ENCODE data around the gene MSH3.
A peak's percentile ranks its signal among the peaks of the same experiment; 100 is the strongest.

The MSH3 gene

GRCh38 chr5:80757290-80757689, 102.8 kb downstream of the MSH3 start:
- Mint-ChIP-seq H3K4me3 (peak overlapping the region; percentile 17), H3K36me3 (ENCODE audit: low read depth) (peaks cover 50% of the 10 kb centered on the region), H3K9me3 (peaks cover 4% of the 10 kb centered on the region), H3K27ac (peak overlapping the region; percentile 83), H3K4me1 (ENCODE audit: low read depth) (peaks cover 81% of the 10 kb centered on the region), H3K27me3 (ENCODE audit: low read depth) (no peaks in the 10 kb centered on the region)
- peak; percentile 35 for DNase-seq (ENCODE audit: low spot score)

DNA sequence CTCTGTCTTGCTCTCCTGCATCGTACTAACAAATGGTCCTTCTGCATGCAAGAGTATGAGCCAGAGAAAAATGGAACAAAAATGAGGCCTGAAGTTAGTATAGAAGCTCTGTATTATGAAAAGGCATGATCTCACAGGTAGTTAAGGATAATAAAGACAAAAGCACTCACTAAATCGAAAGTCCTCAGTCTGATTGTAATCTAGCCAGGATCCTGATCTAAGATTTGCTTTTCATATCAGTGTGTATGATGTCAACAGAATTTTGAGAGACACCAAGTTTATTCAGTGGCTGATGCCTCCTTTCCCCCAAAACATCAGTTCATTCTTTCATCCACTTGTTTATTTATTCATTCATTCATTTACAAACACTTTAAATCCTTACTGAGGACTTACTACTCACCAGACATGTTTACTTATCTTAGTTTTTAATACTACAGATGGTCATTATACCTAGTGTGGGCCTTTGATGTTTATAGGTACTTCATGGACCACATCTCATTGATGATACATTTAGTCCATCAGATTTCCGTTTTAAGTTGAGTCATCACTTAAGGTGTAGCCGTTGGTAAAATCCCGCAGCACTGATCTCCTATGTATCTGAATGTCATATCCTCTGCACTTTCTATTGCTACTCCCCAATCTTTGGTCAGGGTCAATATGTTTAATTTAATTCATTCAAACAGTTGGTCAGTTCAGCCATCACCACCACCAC, 105.6 kb downstream of the MSH3 start:
- peak overlapping the region; percentile 28 for H3K4me3 Mint-ChIP-seq
- peak; percentile 33 for DNase-seq (ENCODE audit: low spot score)
- H3K27ac Mint-ChIP-seq = peak overlapping the region; percentile 75
- H3K4me1 Mint-ChIP-seq (ENCODE audit: low read depth) = peaks cover 63% of the 10 kb centered on the region
- H3K9me3 Mint-ChIP-seq = peaks cover 4% of the 10 kb centered on the region
- peaks cover 47% of the 10 kb centered on the region for H3K36me3 Mint-ChIP-seq (ENCODE audit: low read depth)
- H3K27me3 Mint-ChIP-seq (ENCODE audit: low read depth) = no peaks in the 10 kb centered on the region

- Mint-ChIP-seq H3K9me3 (peaks cover 4% of the 10 kb centered on the region), H3K4me3 (peak overlapping the region; percentile 28), H3K27me3 (ENCODE audit: low read depth) (no peaks in the 10 kb centered on the region), H3K36me3 (ENCODE audit: low read depth) (peaks cover 54% of the 10 kb centered on the region), H3K27ac (peak overlapping the region; percentile 75), H3K4me1 (ENCODE audit: low read depth) (peaks cover 61% of the 10 kb centered on the region)
- DNase-seq (ENCODE audit: low spot score) = no peak
These were observed 106.2 kb downstream of the MSH3 start for GRCh38 chr5:80760680-80761079.

DNA sequence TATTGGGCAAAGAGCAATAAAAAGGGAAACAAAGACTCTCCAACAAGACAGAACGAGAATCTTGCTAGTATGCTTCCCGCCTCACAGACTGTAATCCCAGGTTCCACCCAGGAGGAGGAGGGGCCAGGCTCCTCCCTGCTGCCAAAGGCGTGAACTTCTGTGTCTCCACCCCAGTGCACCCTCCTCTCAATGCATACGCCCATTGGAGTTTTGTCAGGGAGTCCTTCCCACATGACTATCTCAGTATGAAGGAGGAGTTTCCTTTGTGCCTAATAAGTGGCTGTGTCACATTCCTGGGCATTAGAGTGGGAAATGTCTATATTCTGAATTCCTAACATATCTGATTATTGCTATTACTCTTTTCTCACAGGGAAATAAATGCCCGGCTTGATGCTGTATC, 106.7 kb downstream of the MSH3 start:
- H3K36me3 Mint-ChIP-seq (ENCODE audit: low read depth) = peaks cover 56% of the 10 kb centered on the region
- H3K27me3 Mint-ChIP-seq (ENCODE audit: low read depth) = no peaks in the 10 kb centered on the region
- DNase-seq (ENCODE audit: low spot score) = no peak
- H3K9me3 Mint-ChIP-seq = peaks cover 4% of the 10 kb centered on the region
- no peak overlapping the region for H3K4me3 Mint-ChIP-seq
- H3K27ac Mint-ChIP-seq = peak overlapping the region; percentile 75
- peaks cover 56% of the 10 kb centered on the region for H3K4me1 Mint-ChIP-seq (ENCODE audit: low read depth)

DNA sequence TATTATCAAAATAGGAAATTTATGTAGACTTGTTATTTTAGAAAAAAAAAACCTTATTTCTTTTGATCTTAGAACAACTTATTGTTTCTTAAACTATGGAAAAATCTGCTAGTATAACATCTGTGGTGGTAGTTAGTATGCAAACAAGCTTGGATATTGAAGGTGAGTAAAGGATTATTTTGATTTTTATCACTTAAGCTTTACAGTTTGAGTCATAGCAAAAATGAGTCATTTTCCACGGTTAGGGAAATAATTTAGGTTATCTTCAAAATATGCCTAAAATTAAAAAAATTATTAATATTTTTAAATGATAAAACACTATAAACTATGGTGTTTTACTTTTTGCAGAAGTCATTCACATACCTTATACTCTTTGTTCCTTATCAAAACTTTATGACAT, 107.5 kb downstream of the MSH3 start:
- H3K27me3 Mint-ChIP-seq (ENCODE audit: low read depth) = no peaks in the 10 kb centered on the region
- peaks cover 4% of the 10 kb centered on the region for H3K9me3 Mint-ChIP-seq
- no peak for DNase-seq (ENCODE audit: low spot score)
- no peak overlapping the region for H3K4me3 Mint-ChIP-seq
- H3K27ac Mint-ChIP-seq = no peak overlapping the region
- H3K36me3 Mint-ChIP-seq (ENCODE audit: low read depth) = peaks cover 52% of the 10 kb centered on the region
- peaks cover 48% of the 10 kb centered on the region for H3K4me1 Mint-ChIP-seq (ENCODE audit: low read depth)

GRCh38 chr5:80762573-80762972, 108.1 kb downstream of the MSH3 start:
- H3K4me1 Mint-ChIP-seq (ENCODE audit: low read depth) = peaks cover 44% of the 10 kb centered on the region
- peaks cover 4% of the 10 kb centered on the region for H3K9me3 Mint-ChIP-seq
- no peak overlapping the region for H3K27ac Mint-ChIP-seq
- peaks cover 49% of the 10 kb centered on the region for H3K36me3 Mint-ChIP-seq (ENCODE audit: low read depth)
- DNase-seq (ENCODE audit: low spot score) = no peak
- H3K4me3 Mint-ChIP-seq = no peak overlapping the region
- H3K27me3 Mint-ChIP-seq (ENCODE audit: low read depth) = no peaks in the 10 kb centered on the region

GRCh38 chr5:80763211-80763610, 108.8 kb downstream of the MSH3 start:
- Mint-ChIP-seq H3K27ac (no peak overlapping the region), H3K9me3 (peaks cover under 1% of the 10 kb centered on the region)

DNA sequence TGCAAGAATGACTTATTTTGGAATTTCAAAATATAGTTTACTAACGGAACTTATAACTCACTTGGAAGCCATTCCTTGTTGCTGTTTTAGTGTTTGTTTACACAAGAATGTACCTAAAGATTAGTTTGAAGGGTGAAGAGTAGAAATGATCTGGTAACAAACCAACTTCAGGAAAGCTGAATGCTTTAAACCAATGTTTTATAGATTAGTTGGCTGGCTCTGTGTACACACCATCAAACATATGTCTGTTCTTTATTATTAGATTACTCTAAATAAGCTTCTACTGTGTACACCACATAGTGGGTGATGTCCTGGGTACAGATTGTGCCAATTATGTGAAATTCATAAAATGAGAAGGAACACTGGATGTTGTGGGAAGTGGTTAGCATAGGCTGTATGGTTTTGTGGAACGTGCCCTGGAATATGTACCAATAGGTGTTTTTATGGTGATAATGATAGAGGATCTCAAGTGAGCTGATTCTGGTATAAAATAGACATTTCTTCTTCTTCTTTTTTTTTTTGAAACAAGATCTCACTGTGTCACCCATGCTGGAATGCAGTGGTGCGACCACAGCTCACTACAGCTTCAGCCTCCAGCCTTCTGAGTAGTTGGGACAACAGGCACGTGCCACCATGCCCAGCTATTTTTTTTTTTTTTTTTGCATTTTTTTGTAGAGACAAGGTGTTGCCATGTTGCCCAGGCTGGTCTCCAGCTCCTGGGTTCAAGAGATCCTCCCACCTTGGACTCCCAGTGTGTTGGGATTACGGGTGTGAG, 109.6 kb downstream of the MSH3 start:
- no peak for DNase-seq (ENCODE audit: low spot score)

More at GRCh38 chr5:80763211-80763610, 108.8 kb downstream of the MSH3 start:
- no peak for DNase-seq (ENCODE audit: low spot score)
- Mint-ChIP-seq H3K27me3 (ENCODE audit: low read depth) (no peaks in the 10 kb centered on the region), H3K36me3 (ENCODE audit: low read depth) (peaks cover 47% of the 10 kb centered on the region), H3K4me3 (no peak overlapping the region), H3K4me1 (ENCODE audit: low read depth) (peaks cover 39% of the 10 kb centered on the region)

DNA sequence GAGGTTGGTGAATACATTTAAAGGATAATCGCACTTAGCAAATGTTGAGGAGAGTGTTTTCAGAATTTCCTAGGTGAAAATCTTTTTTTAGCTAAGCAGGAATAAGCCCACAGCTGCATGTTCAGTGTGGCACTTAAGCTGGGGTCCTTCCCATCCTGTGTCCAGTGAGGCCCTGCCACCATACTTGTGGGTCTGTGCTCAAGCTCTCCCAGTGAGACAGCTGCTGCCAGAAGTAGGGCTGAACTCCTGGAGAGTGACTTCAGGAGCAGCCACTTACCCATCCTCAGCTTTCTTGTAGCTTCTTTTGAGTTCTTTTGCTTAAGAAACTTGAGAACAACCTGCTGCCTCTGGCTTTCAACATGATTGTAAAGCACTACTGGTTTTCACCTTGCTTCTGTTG, 110.3 kb downstream of the MSH3 start:
- Mint-ChIP-seq H3K36me3 (ENCODE audit: low read depth) (peaks cover 45% of the 10 kb centered on the region), H3K9me3 (no peaks in the 10 kb centered on the region), H3K27ac (no peak overlapping the region), H3K27me3 (ENCODE audit: low read depth) (no peaks in the 10 kb centered on the region), H3K4me1 (ENCODE audit: low read depth) (peaks cover 26% of the 10 kb centered on the region), H3K4me3 (no peak overlapping the region)
- DNase-seq (ENCODE audit: low spot score) = no peak

More for the DNA sequence above, 109.6 kb downstream of the MSH3 start:
- H3K36me3 Mint-ChIP-seq (ENCODE audit: low read depth) = peaks cover 47% of the 10 kb centered on the region
- peaks cover 34% of the 10 kb centered on the region for H3K4me1 Mint-ChIP-seq (ENCODE audit: low read depth)
- H3K9me3 Mint-ChIP-seq = no peaks in the 10 kb centered on the region
- H3K27ac Mint-ChIP-seq = no peak overlapping the region
- H3K4me3 Mint-ChIP-seq = no peak overlapping the region
- H3K27me3 Mint-ChIP-seq (ENCODE audit: low read depth) = no peaks in the 10 kb centered on the region

GRCh38 chr5:80777347-80778287, 123.2 kb downstream of the MSH3 start:
- Mint-ChIP-seq H3K9me3 (peaks cover 3% of the 10 kb centered on the region), H3K4me3 (no peak overlapping the region), H3K4me1 (ENCODE audit: low read depth) (peaks cover 14% of the 10 kb centered on the region), H3K27me3 (ENCODE audit: low read depth) (no peaks in the 10 kb centered on the region), H3K27ac (no peak overlapping the region), H3K36me3 (ENCODE audit: low read depth) (peaks cover 37% of the 10 kb centered on the region)
- no peak for DNase-seq (ENCODE audit: low spot score)

DNA sequence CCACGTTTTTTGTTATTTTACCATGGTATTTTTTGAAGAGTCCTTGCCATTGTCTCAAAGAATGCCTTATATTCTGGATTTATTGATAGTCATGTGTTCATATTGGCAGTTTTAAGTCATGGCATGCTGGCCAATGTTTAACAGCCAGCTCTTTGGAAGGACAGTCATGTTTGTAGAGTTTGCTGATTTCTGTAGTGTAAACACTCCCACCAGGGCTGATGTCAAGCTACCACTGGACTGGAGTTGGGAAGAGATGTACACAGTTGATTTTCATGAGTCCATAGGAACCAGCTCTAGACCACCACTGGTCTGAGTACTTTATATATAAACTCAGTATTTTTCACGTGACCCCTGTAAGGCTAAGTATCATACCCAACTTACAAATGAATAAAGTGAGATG, 125.6 kb downstream of the MSH3 start:
- Mint-ChIP-seq H3K4me1 (ENCODE audit: low read depth) (peaks cover 14% of the 10 kb centered on the region), H3K36me3 (ENCODE audit: low read depth) (peaks cover 38% of the 10 kb centered on the region), H3K4me3 (no peak overlapping the region), H3K27me3 (ENCODE audit: low read depth) (no peaks in the 10 kb centered on the region), H3K9me3 (no peaks in the 10 kb centered on the region), H3K27ac (no peak overlapping the region)
- no peak for DNase-seq (ENCODE audit: low spot score)

DNA sequence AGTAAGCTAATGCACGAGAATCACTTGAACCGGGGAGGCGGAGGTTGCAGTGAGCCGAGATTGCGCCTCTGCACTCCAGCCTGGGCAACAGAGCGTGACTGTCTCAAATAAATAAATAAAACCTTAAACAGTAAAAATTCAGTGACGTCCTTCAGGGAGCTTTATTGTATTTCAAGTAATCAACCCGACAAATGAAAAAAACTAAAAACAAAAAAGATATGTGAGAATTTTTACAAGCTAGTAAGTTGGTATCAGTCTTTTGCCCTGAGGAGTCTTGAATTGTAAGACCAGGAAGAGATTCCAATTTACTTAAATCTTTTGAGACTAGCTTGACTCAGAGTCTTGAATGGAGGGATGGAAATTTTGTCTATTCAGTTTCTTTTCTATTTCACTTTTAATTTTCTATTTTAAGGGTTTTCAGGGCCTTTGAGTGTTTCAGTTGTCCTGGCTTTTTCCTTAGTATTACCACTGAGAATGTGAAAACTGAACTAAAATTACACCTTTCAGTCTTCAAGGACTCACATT, 126.4 kb downstream of the MSH3 start:
- Mint-ChIP-seq H3K4me3 (no peak overlapping the region), H3K36me3 (ENCODE audit: low read depth) (peaks cover 40% of the 10 kb centered on the region), H3K4me1 (ENCODE audit: low read depth) (peaks cover 14% of the 10 kb centered on the region), H3K9me3 (no peaks in the 10 kb centered on the region), H3K27me3 (ENCODE audit: low read depth) (no peaks in the 10 kb centered on the region), H3K27ac (no peak overlapping the region)
- DNase-seq (ENCODE audit: low spot score) = no peak

- no peak for DNase-seq (ENCODE audit: low spot score)
- no peaks in the 10 kb centered on the region for H3K9me3 Mint-ChIP-seq
- peaks cover 14% of the 10 kb centered on the region for H3K4me1 Mint-ChIP-seq (ENCODE audit: low read depth)
- H3K4me3 Mint-ChIP-seq = no peak overlapping the region
- no peaks in the 10 kb centered on the region for H3K27me3 Mint-ChIP-seq (ENCODE audit: low read depth)
- H3K27ac Mint-ChIP-seq = no peak overlapping the region
- peaks cover 39% of the 10 kb centered on the region for H3K36me3 Mint-ChIP-seq (ENCODE audit: low read depth)
These were observed 126.9 kb downstream of the MSH3 start for GRCh38 chr5:80781356-80781755.

Measured in T-helper 2 cell treated with Interferon-gamma antibody and Interleukin-4, amounts not matched to agents 5 μg/mL and 100 μg/mL, for 36 hours (primary cell).